Right atrium auricular region (tissue), 2 donors: Measurements from ENCODE around the gene ARHGEF10L. TPM values are rescaled to one million over a fixed set of nuclear protein-coding genes. Genes with fewer than 3 reads are reported as not detected.
"Not testable (repeated sequence)": the region's sequence is repeated elsewhere in the genome, so short reads cannot be mapped to it uniquely, and the experiment has no call there.

ENCODE experiments used
- DNase-seq: peaks from one replicate; pipeline ENCODE4 v3.0.0-alpha.2; 2019; ENCODE audit warnings: low spot score
- H3K27ac ChIP-seq, 2 donors: fragments of 200-600 bp; sonication (generic); 1 replicate in 1 of 2; 2 replicates in 1 of 2; pipeline ENCODE4 v1.5.1; 2016 to 2019
- H3K27me3 ChIP-seq, 2 donors: fragments of 200-600 bp; sonication (generic); one replicate each; pipeline versions ENCODE4 v1.5.1 to v1.6.0; 2017 to 2019
- H3K36me3 ChIP-seq: fragments of 200-600 bp; sonication (generic); one replicate; pipeline ENCODE4 v1.5.1; 2016
- H3K4me1 ChIP-seq, 2 donors: fragments of 200-600 bp; sonication (generic); one replicate each; pipeline versions ENCODE4 v1.5.1 to v1.6.0; 2017 to 2019
- H3K4me3 ChIP-seq, 2 donors: fragments of 200-600 bp; sonication (generic); 1 replicate in 1 of 2; 2 replicates in 1 of 2; pipeline ENCODE4 v1.5.1; 2017 to 2019; ENCODE audit warnings: mild to moderate bottlenecking in 1 of 2, moderate library complexity in 1 of 2
- H3K9me3 ChIP-seq, 2 donors: fragments of 200-600 bp; sonication (generic); one replicate each; pipeline ENCODE4 v1.5.1; 2019
- CTCF ChIP-seq, 2 donors: fragments of 200-600 bp; sonication (generic); IDR thresholded peaks; one replicate each; pipeline ENCODE4 v1.5.1; 2019; ENCODE audit warnings: antibody characterized with exemption in 2 of 2
- total RNA-seq, 2 donors: library from RNA; depleted of rRNA; stranded (reverse); fragments of >200 nt; gene quantifications; one replicate each; pipeline ENCODE4 v1.1.0, GENCODE V29; 2016

Gene ARHGEF10L
- 10 to 100 TPM; 49.3 to 52.2 TPM for total RNA-seq

- Histone ChIP-seq H3K4me3 (peak within 1 kb of the TSS; percentile 70 to 76), H3K27me3 (no peaks in the 10 kb centered on the region), H3K36me3 (no peaks in the 10 kb centered on the region), H3K9me3 (no peaks in the 10 kb centered on the region), H3K27ac (peak within 1 kb of the TSS; percentile 92 to 93), H3K4me1 (peaks cover 0 to 34% of the 10 kb centered on the region in 2 donors)
- TF ChIP-seq CTCF (IDR thresholded peaks at IDR 0.05): no peak
- no peak for DNase-seq
Observed at GRCh38 chr1:17539477-17540254, at the start of gene ARHGEF10L. Gene ARHGEF10L, plus strand, starts transcription at chr1:17539698. Its CDS starts 40,898 bp downstream, at chr1:17580596.

- H3K4me1 ChIP-seq, H3K9me3 ChIP-seq, H3K27ac ChIP-seq, DNase-seq, H3K4me3 ChIP-seq, H3K36me3 ChIP-seq, H3K27me3 ChIP-seq: not testable (repeated sequence)
Observed at GRCh38 chr1:17489768-17490417, 49.6 kb upstream of the ARHGEF10L start.

- not testable (repeated sequence) for H3K9me3 ChIP-seq, H3K36me3 ChIP-seq, H3K4me3 ChIP-seq, H3K27me3 ChIP-seq, H3K27ac ChIP-seq, H3K4me1 ChIP-seq, DNase-seq
Observed at GRCh38 chr1:17490667-17491066, 48.8 kb upstream of the ARHGEF10L start.

- H3K27ac ChIP-seq: no peak overlapping the region
Observed at GRCh38 chr1:17494114-17494729, 45.3 kb upstream of the ARHGEF10L start.

GRCh38 chr1:17496419-17496818, 43.1 kb upstream of the ARHGEF10L start:
- Histone ChIP-seq H3K27ac (no peak overlapping the region), H3K36me3 (no peaks in the 10 kb centered on the region), H3K27me3 (no peaks in the 10 kb centered on the region), H3K4me3 (no peak overlapping the region), H3K4me1 (no peaks in the 10 kb centered on the region), H3K9me3 (no peaks in the 10 kb centered on the region)
- no peak for TF ChIP-seq CTCF (IDR thresholded peaks at IDR 0.05)
- DNase-seq: no peak

More at GRCh38 chr1:17494114-17494729, 45.3 kb upstream of the ARHGEF10L start:
- H3K36me3 ChIP-seq: no peaks in the 10 kb centered on the region
- peak; percentile 82 to 91 for TF ChIP-seq CTCF (IDR thresholded peaks at IDR 0.05)
- H3K4me1 ChIP-seq: no peaks in the 10 kb centered on the region
- H3K4me3 ChIP-seq: no peak overlapping the region
- H3K27me3 ChIP-seq: no peaks in the 10 kb centered on the region
- peak; percentile 66 for DNase-seq
- no peaks in the 10 kb centered on the region for H3K9me3 ChIP-seq

- Histone ChIP-seq H3K4me1 (peaks cover 0 to 9% of the 10 kb centered on the region in 2 donors), H3K4me3 (no peak overlapping the region), H3K36me3 (no peaks in the 10 kb centered on the region), H3K9me3 (no peaks in the 10 kb centered on the region), H3K27me3 (no peaks in the 10 kb centered on the region), H3K27ac (no peak overlapping the region)
- no peak for TF ChIP-seq CTCF (IDR thresholded peaks at IDR 0.05)
- no peak for DNase-seq
Observed at GRCh38 chr1:17498214-17498613, 41.3 kb upstream of the ARHGEF10L start.
